GM19099 (cell line): ENCODE results near the gene CCDC27.

ENCODE experiments used
- POLR2A ChIP-seq: IDR thresholded peaks from 3 replicates; pipeline ENCODE4 v1.6.1; 2011; ENCODE audit warnings: low read depth; ENCODE audit not compliant: insufficient read length; ENCODE audit errors: extremely low read depth

Gene CCDC27

DNA sequence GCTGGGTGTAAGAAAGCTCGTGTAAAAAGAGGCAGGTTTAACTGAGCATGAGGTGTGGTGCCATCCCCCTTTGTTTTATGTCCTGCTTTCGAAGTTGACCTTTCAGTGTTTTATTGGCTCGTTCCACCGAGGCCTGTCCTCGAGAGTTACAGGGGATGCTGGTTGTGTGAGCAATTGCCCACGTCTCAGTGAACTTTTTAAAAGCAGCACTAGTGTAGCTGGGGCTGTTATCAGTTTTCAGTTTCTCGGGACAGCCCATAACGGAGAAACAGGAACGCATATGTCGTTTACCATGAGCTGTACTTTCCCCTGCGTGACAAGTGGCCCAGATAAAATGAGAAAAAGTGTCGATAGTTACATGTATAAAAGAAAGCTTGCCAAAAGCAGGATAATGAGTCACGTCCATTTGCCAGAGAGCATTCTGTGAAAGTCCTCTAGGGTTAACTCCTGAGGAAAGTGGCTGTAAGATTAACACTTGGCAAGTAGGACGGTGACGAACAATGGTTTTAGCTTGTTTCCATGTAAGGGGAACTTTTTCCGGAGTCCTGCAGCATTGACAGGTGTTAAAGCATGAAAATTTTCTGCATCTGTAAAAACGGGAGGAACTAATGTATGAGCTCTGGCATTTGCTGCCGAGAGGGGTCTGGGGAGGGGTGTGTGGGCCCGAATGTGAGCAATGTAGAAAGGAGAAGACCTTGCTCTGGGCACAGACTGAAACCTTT, 51.8 kb downstream of the CCDC27 start:
- no peak for TF ChIP-seq POLR2A

DNA sequence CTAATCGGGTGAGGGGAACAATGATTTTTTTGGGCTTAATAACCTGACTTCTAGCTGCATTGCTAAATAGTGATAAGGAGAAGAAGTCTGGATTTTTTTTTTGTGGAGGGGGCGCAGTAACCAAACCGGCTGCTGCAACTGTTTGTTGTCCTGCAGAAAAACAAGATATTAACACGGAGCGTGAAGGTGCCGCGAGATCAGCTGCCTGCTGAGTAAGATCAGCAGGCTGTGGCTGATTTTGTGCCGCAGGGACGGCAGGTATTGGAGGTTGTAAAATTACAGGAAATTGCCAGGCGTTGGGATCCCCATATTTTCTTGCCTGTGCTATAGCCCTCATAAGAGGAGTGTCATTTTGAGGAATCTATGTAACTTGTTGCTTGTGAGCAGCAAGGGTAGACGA, 52.8 kb downstream of the CCDC27 start:
- no peak for TF ChIP-seq POLR2A

DNA sequence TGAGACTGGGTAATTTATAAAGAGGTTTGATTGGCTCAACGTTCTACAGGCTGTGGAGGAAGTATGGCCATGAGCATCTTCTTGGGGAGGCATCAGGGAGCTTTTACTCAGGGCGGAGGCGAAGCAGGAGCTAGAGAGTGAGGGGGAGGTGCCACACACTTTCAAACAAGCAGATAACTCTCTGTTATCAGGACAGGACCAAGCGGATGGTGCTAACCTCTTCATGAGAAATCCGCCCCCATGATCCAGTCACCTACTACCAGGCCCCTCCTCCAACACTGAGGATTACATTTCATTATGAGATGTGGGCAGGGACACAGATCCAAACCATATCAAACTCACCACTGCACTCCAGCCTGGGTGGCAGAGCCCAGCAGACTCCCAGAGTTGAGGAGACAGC, 55.5 kb downstream of the CCDC27 start:
- TF ChIP-seq POLR2A, result no peak

DNA sequence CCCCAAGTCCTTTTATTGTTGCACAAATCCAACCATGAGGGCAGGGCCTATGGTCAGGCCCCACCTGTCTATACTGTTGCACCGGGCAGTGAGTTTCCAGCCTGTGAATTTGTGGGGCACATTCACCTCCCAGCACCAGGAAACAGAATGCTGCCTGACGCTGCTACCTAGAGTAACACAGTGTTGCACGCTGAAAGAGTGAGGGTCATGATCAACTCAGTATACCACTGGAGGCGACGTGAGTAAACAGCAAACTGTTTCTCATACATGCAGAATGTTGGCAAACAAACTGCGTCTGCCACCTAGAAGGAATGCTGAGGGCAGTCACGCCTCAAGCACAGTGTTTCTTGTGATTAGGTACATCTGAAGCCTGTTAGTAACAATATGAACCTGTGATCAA, 57.4 kb downstream of the CCDC27 start:
- TF ChIP-seq POLR2A, result no peak

DNA sequence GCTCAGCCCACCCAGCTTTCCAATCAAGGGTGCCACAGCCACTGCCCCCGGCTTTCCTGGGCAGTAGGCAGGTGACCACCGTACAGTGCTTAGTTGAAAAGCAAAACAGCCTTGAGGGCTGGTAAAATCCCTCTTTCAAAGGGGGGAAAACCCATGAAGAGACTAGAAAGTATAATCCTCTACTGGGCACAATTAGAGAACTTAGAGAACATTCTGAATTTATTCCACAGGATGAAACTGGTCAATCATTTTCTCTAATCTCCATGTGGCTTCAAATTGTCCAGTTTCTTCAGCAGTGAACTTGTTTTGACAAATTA, 59.3 kb downstream of the CCDC27 start:
- no peak for TF ChIP-seq POLR2A

DNA sequence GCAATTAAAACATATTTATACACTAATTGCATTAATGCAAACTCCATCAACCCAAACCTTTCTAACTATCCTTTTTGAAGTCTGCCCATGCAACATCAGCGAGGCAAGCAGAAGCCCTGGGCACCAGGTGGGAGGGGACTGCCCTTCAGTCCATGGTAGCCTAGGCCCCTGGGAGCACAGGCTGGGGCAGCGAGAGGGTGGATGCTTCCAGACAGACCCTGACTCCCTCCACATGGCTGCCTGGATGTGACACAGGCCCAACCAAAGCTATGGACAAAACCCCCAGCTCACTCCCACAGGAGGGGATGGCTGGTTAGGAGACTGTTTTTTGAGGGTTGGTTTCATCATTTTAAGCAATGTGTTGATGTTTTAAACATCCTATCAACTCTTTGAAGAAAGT, 61.8 kb downstream of the CCDC27 start:
- TF ChIP-seq POLR2A, result no peak

DNA sequence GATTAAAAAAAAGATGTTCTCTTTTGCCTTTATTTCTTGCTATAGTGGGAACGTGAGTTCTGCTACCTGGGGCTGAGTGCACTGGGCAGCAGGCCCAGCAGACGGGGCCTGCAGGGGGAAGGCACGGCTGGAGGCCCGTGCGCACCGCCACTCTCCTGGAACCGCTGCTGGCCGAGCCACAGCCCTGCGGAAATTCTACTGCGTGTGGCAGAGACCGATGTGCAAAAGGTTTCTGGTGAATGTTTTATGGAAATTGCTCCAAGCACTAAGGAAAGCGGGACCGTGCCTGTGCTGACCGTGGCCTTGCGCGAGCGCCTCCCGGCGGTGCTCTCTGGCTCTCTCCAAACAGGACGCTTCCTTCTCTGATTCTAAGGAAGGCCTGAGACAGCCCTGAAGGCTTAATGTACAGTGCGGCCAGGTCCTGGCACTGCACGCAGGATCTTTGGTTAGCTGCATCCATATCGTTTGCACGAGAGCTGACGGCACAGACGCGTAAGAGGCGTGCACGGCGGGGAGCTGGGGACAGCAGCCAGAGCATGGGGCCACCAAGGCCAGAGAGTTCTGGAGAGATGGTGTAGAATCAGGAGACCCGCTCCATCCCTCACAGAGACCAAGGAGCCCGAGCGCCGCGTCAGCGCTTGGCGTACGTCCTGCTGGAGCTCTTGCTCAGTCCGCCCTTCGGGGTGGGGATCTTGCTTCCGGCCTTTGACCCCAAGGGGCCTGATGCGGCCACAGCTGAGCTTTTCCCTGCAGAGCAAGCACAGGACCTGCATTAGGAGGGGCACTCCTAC, 62.7 kb downstream of the CCDC27 start:
- TF ChIP-seq POLR2A, result no peak

DNA sequence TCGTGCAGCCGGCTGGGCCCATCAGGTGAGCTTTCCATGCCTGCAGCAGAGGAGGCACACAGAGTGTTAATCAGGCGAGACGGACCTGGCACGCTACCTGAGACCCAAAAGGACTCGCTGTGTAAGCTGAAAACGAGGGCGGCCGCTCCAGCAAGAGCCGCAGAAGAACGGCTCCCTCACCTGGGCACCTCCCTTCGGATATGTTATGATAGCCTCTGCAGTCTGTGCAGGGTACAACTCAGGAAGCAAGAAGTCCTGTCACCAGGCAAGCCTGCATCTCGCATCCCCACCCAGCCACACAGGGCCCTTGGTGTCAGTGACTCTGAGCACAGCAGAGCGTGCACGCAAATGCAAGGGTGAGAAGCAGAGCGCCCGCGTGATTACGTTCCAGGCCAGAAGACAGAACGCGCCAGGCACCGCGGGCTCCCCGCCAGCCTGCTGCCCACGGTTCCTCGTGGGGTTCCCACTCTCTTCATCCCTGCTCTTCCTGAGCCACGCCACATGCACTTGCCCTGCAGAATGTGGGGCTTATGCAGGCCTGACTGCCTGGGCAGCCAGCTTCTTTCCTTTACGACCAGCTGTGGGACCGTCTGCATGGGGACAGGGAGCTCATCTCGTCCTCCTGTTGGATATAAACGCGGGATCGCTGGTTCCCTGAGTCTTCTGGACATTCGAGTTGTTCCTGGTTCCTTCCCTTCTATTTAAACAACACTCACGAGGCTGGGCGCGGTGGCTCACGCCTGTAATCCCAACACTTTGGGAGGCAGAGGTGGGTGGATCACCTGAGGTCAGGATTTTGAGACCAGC, 64.3 kb downstream of the CCDC27 start:
- TF ChIP-seq POLR2A, result no peak

DNA sequence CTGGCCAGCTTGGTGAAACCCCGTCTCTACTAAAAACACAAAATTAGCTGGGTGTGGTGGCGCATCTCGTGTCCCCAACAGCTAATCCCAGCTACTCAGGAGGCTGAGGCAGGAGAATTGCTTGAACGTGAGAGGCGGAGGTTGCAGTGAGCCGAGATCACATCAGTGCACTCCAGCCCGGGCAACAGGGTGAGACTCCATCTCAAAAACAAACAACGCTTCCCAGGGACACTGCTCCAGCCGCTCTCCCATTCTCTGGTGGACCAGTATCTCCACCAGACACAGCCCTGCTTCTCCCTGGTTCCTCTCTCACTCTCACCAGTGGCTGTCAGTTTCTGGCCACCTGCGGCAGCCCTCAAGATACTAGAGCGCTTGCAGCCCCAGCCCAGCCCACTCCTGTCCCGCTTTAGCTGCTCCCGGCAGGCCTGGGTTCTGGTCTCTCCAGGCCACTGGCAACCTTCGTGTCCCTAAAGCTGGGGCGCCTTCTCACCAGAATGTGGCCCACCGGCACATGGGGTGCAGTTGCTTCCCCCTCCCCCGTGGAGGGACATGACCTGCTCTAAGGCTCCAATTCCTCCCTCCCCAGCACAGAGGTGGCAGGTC, 65.0 kb downstream of the CCDC27 start:
- no peak for TF ChIP-seq POLR2A

DNA sequence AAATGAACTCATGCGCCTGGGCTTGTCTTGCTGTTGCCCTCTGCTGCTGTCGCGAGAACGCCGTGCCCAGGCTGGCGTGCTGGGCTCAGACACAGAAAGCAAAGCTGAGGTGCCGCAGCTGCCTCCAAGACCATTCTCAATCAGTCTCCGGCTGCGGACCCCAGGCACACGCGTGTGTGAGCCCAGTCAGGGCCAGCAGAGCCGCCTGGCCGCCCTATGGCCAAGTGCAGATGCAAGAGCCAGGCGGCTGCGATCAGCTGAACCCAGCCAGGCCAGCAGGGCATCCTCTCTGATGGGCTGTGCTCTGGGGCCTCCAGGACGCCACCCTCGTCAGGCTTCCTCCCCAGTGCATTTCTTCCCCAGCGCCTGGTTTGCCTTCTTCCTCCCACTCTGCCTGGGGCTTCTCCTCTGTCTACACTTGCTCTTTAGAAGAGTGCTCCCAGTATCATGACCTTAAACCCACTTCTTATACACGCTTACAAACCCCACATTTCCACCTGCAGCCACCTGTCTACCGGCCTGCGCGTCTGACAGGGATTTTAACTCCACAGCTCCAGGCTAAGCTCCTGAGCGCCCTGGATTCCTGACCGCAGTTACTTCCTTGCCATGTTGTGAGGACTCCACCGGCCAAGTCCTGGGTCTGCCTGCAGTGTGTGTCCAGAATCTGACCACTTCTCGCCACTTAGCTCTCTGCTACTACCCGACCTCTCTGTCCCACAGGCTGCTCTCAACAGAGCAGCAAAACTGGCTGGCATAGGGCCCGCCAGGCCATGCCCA, 65.8 kb downstream of the CCDC27 start:
- no peak for TF ChIP-seq POLR2A

DNA sequence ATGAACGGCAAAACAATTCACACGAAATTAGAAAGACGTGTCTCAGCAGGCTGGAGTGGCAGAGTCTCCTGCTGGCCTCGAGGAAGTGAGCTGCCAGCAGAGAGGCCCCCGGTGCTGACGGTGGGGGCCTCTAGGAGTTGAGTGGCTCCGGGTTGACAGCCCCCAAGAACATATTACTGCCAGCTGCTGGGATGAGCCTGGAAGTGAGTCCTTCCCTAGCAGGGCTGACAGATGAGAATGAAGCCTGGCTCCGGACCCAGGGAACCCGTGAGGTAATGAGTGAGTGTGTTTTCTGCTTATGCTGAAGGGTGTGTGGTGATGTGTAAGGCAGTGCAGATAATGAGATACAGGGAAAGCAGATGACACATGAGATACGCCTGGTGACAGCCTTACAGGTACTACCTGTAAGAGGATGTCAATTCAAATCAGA, 67.5 kb downstream of the CCDC27 start:
- TF ChIP-seq POLR2A, result no peak

DNA sequence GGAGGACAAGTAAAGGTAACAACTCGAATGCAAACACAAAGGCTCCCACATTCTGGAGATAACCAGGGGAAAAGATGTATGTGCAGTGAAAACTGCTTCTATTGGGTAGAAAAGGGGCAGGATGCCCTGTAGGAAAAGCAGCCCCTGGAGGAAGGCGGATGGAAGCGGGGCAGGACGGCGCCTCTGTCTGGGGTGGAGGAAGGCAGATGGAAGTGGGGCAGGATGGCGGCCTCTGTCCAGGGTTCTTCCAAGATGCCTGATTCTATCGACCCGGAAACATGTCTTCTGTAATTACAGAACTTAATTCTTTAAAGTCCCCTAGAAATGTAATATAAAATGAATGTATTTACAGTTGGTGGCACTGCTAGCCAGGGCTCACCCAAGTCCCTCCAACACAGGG, 68.1 kb downstream of the CCDC27 start:
- TF ChIP-seq POLR2A, result no peak

DNA sequence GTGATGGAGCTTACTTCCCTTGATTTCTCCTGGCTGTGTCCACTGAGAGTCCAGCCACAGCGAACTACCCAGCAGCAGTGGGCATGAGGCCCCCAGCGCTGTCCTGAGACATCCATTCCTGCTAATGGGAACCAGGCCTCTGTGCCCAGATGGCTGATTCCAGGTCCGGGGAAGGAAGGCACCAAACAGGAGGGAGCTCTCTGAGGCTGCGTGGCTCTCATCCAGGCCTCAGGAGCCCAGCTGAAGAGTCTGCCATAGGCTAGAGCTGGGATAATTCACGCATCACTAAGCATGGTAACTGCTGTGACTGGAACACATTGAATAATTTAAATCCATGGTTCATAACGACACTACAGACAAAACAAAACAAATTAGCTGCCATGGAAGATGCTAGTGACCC, 68.8 kb downstream of the CCDC27 start:
- no peak for TF ChIP-seq POLR2A
